Gastrocnemius medialis (tissue), 4 donors: ENCODE measurements around the gene SULT6B1. TPM values are rescaled to one million over a fixed set of nuclear protein-coding genes. Genes with fewer than 3 reads are reported as not detected.

Source experiments
- ATAC-seq, 2 donors: fragments of 150-250 bp; one replicate each; pipeline ENCODE4 v1.9.1; 2016
- DNase-seq, 2 donors: peaks; one replicate each; pipeline ENCODE4 v3.0.0-alpha.2; 2019
- H3K27ac ChIP-seq, 4 donors: fragments of 200-600 bp; sonication (generic); 1 replicate in 1 of 4; 2 replicates in 3 of 4; pipeline ENCODE4 v1.5.1; 2016 to 2018; ENCODE audit warnings: mild to moderate bottlenecking in 2 of 4, moderate library complexity in 1 of 4
- H3K27me3 ChIP-seq, 3 donors: fragments of 200-600 bp; sonication (generic) in 2 of 3; 1 replicate in 1 of 3; 2 replicates in 2 of 3; pipeline versions ENCODE4 v1.5.1 to v1.6.0; 2016 to 2019; ENCODE audit warnings: mild to moderate bottlenecking in 1 of 3, moderate library complexity in 1 of 3
- H3K36me3 ChIP-seq, 2 donors: fragments of 200-600 bp; sonication (generic) in 1 of 2; one replicate each; pipeline ENCODE4 v1.5.1; 2017 to 2018
- H3K4me1 ChIP-seq, 2 donors: fragments of 200-600 bp; sonication (generic) in 1 of 2; one replicate each; pipeline ENCODE4 v1.5.1; 2016 to 2017; ENCODE audit warnings: mild to moderate bottlenecking in 2 of 2
- H3K4me3 ChIP-seq, 4 donors: fragments of 200-600 bp; sonication (generic) in 3 of 4; 1 replicate in 1 of 4; 2 replicates in 3 of 4; pipeline ENCODE4 v1.5.1; 2016 to 2019; ENCODE audit warnings: mild to moderate bottlenecking in 2 of 4
- H3K9me3 ChIP-seq, 3 donors: fragments of 200-600 bp; sonication (generic) in 2 of 3; 1 replicate in 1 of 3; 2 replicates in 2 of 3; pipeline ENCODE4 v1.5.1; 2016 to 2019
- CTCF ChIP-seq, 5 experiments: fragments of 450-650 bp in 3 of 5; fragments of 200-600 bp in 2 of 5; sonication (generic) in 2 of 5; IDR thresholded peaks in 4 of 5; conservative IDR thresholded peaks in 1 of 5; 1 replicate in 4 of 5; 2 replicates in 1 of 5; pipeline ENCODE4 v1.5.1; 2016 to 2019; ENCODE audit warnings: antibody characterized with exemption in 5 of 5, mild to moderate bottlenecking in 3 of 5, moderate library complexity in 3 of 5
- POLR2A ChIP-seq, 2 donors: fragments of 450-650 bp; IDR thresholded peaks; one replicate each; pipeline ENCODE4 v1.6.1; 2017; ENCODE audit warnings: antibody characterized with exemption in 2 of 2, mild to moderate bottlenecking in 2 of 2, moderate library complexity in 2 of 2
- in situ Hi-C, 4 donors: fragments of 200-750 bp; cut with MboI; loops; one replicate each; pipeline versions ENCODE4 v1.15.0 to v1.8.0; 2017; ENCODE audit warnings: low sequenced_read_pairs in 4 of 4
- intact Hi-C: fragments of 100-400 bp; cut with DNase I; formaldehyde crosslinking; loops from one replicate; pipeline ENCODE4 v1.15.1; 2023; ENCODE audit warnings: low total_unique reads
- total RNA-seq, 4 donors: library from RNA; depleted of rRNA; stranded (reverse); fragments of >200 nt; gene quantifications; one replicate each; pipeline versions ENCODE4 v1.1.0 to v1.2.3, GENCODE V29; 2016

SULT6B1 gene
- total RNA-seq, 4 donors from 2014 or later: not detected

GRCh38 chr2:37148325-37148724 is 40.1 kb downstream of the SULT6B1 start:
- ATAC-seq (no peak), DNase-seq (no peak)
- intact Hi-C loops (no loop called here), in situ Hi-C loops (no loop called here)
- TF ChIP-seq POLR2A (IDR thresholded peaks at IDR 0.05) (no peak), CTCF (IDR thresholded peaks at IDR 0.05 in 4 of 5, conservative IDR thresholded peaks at IDR 0.05 in 1 of 5) (no peak)
- Histone ChIP-seq H3K4me3 (no peak overlapping the region), H3K27me3 (no peaks in the 10 kb centered on the region), H3K4me1 (peaks cover 0 to 4% of the 10 kb centered on the region in 2 donors), H3K27ac (no peak overlapping the region), H3K36me3 (peaks cover 0 to 30% of the 10 kb centered on the region in 2 donors), H3K9me3 (no peaks in the 10 kb centered on the region)

GRCh38 chr2:37146062-37146461 is 42.4 kb downstream of the SULT6B1 start:
- Histone ChIP-seq H3K27ac (no peak overlapping the region), H3K4me1 (peaks cover 0 to 4% of the 10 kb centered on the region in 2 donors), H3K36me3 (peaks cover 2 to 36% of the 10 kb centered on the region in 2 donors), H3K4me3 (no peak overlapping the region), H3K9me3 (no peaks in the 10 kb centered on the region), H3K27me3 (no peaks in the 10 kb centered on the region)
- intact Hi-C loops: no loop called here
- TF ChIP-seq POLR2A (IDR thresholded peaks at IDR 0.05) (no peak), CTCF (IDR thresholded peaks at IDR 0.05 in 4 of 5, conservative IDR thresholded peaks at IDR 0.05 in 1 of 5) (no peak)
- in situ Hi-C loops: no loop called here
- ATAC-seq: no peak
- no peak for DNase-seq

- H3K36me3 ChIP-seq: peaks cover 2 to 43% of the 10 kb centered on the region in 2 donors
- no peak for DNase-seq
- intact Hi-C loops: no loop called here
- in situ Hi-C loops: no loop called here
- no peaks in the 10 kb centered on the region for H3K9me3 ChIP-seq
- H3K4me3 ChIP-seq: no peak overlapping the region
- no peaks in the 10 kb centered on the region for H3K27me3 ChIP-seq
- H3K27ac ChIP-seq: no peak overlapping the region
- H3K4me1 ChIP-seq: no peaks in the 10 kb centered on the region
- no peak for TF ChIP-seq CTCF (IDR thresholded peaks at IDR 0.05 in 4 of 5, conservative IDR thresholded peaks at IDR 0.05 in 1 of 5)
- TF ChIP-seq POLR2A (IDR thresholded peaks at IDR 0.05): no peak
- no peak for ATAC-seq
Observed at GRCh38 chr2:37143974-37144373, 44.5 kb downstream of the SULT6B1 start.

- Histone ChIP-seq H3K36me3 (peaks cover 2 to 49% of the 10 kb centered on the region in 2 donors), H3K4me1 (no peaks in the 10 kb centered on the region), H3K27me3 (no peaks in the 10 kb centered on the region), H3K4me3 (no peak overlapping the region), H3K9me3 (no peaks in the 10 kb centered on the region), H3K27ac (no peak overlapping the region)
- intact Hi-C loops (no loop called here), in situ Hi-C loops (no loop called here)
- no peak for TF ChIP-seq POLR2A (IDR thresholded peaks at IDR 0.05)
- no peak for TF ChIP-seq CTCF (IDR thresholded peaks at IDR 0.05 in 4 of 5, conservative IDR thresholded peaks at IDR 0.05 in 1 of 5)
- ATAC-seq (no peak), DNase-seq (no peak)
Observed at GRCh38 chr2:37142546-37142945, 45.9 kb downstream of the SULT6B1 start.

GRCh38 chr2:37132914-37133313 is 55.6 kb downstream of the SULT6B1 start:
- H3K4me1 ChIP-seq: no peaks in the 10 kb centered on the region
- H3K36me3 ChIP-seq: peaks cover 0 to 61% of the 10 kb centered on the region in 2 donors
- TF ChIP-seq CTCF (IDR thresholded peaks at IDR 0.05 in 4 of 5, conservative IDR thresholded peaks at IDR 0.05 in 1 of 5) (no peak), POLR2A (IDR thresholded peaks at IDR 0.05) (no peak)
- intact Hi-C loops: no loop called here
- no peak overlapping the region for H3K4me3 ChIP-seq
- no peaks in the 10 kb centered on the region for H3K27me3 ChIP-seq
- in situ Hi-C loops: no loop called here
- ATAC-seq (no peak), DNase-seq (no peak)
- H3K27ac ChIP-seq: no peak overlapping the region
- H3K9me3 ChIP-seq: no peaks in the 10 kb centered on the region
